ES-I3 (cell line): Measurements from ENCODE around the gene SRPRB.
A peak's percentile ranks its signal among the peaks of the same experiment; 100 is the strongest.

Experiments
- H3K36me3 ChIP-seq: 2 replicates; pipeline ENCODE4 v1.6.1; 2013; ENCODE audit warnings: mild to moderate bottlenecking, low read length, control low read depth, moderate library complexity; ENCODE audit not compliant: insufficient read depth
- H3K4me1 ChIP-seq: 2 replicates; pipeline ENCODE4 v1.6.1; 2013; ENCODE audit warnings: mild to moderate bottlenecking, control low read depth, low read length; ENCODE audit not compliant: insufficient read depth
- H3K9ac ChIP-seq: 2 replicates; pipeline ENCODE4 v1.6.1; 2013; ENCODE audit warnings: low read depth, mild to moderate bottlenecking, low read length, moderate library complexity
- H3K9me3 ChIP-seq: 2 replicates; pipeline ENCODE4 v1.6.1; 2013; ENCODE audit warnings: mild to moderate bottlenecking, low read length, moderate library complexity; ENCODE audit not compliant: control insufficient read depth, insufficient read depth

SRPRB gene

GRCh38 chr3:133797396-133798105, 8.1 kb upstream of the SRPRB start:
- Histone ChIP-seq H3K9ac (no peak overlapping the region), H3K4me1 (no peaks in the 10 kb centered on the region), H3K36me3 (no peaks in the 10 kb centered on the region), H3K9me3 (peaks cover 3% of the 10 kb centered on the region)

GRCh38 chr3:133799794-133800585, 5.6 kb upstream of the SRPRB start:
- no peaks in the 10 kb centered on the region for H3K4me1 ChIP-seq

GRCh38 chr3:133803469-133803868, 2.1 kb upstream of the SRPRB start:
- no peaks in the 10 kb centered on the region for H3K9me3 ChIP-seq
- H3K4me1 ChIP-seq = peaks cover 3% of the 10 kb centered on the region

More at GRCh38 chr3:133799794-133800585, 5.6 kb upstream of the SRPRB start:
- Histone ChIP-seq H3K9ac (no peak overlapping the region), H3K9me3 (peaks cover 3% of the 10 kb centered on the region), H3K36me3 (no peaks in the 10 kb centered on the region)

GRCh38 chr3:133804896-133805295, 719 bp upstream of the SRPRB start:
- Histone ChIP-seq H3K9ac (peak overlapping the region; percentile 85; the same call in 1 of the 2 replicates), H3K36me3 (no peaks in the 10 kb centered on the region; the same call in 1 of the 2 replicates), H3K9me3 (no peaks in the 10 kb centered on the region), H3K4me1 (peaks cover 3% of the 10 kb centered on the region)

More at GRCh38 chr3:133803469-133803868, 2.1 kb upstream of the SRPRB start:
- Histone ChIP-seq H3K36me3 (no peaks in the 10 kb centered on the region), H3K9ac (no peak overlapping the region)

GRCh38 chr3:133805384-133805701, 272 bp upstream of the SRPRB start:
- peak overlapping the region; percentile 85; the same call in 1 of the 2 replicates for H3K9ac ChIP-seq
- H3K4me1 ChIP-seq = peaks cover 3% of the 10 kb centered on the region
- H3K9me3 ChIP-seq = no peaks in the 10 kb centered on the region

GRCh38 chr3:133812872-133813271, 7.3 kb downstream of the SRPRB start:
- Histone ChIP-seq H3K9me3 (no peaks in the 10 kb centered on the region), H3K9ac (no peak overlapping the region), H3K36me3 (peaks cover 4% of the 10 kb centered on the region), H3K4me1 (no peaks in the 10 kb centered on the region)

More at GRCh38 chr3:133805384-133805701, 272 bp upstream of the SRPRB start:
- H3K36me3 ChIP-seq = no peaks in the 10 kb centered on the region; the same call in 1 of the 2 replicates

GRCh38 chr3:133815386-133815785, 9.8 kb downstream of the SRPRB start:
- H3K9me3 ChIP-seq = no peaks in the 10 kb centered on the region
- no peaks in the 10 kb centered on the region for H3K4me1 ChIP-seq
- no peak overlapping the region for H3K9ac ChIP-seq
- peaks cover 9% of the 10 kb centered on the region for H3K36me3 ChIP-seq

GRCh38 chr3:133820129-133820528, 14.5 kb downstream of the SRPRB start:
- H3K4me1 ChIP-seq = peaks cover 6% of the 10 kb centered on the region; the same call in 1 of the 2 replicates
- H3K9ac ChIP-seq = no peak overlapping the region
- no peaks in the 10 kb centered on the region for H3K9me3 ChIP-seq
- peaks cover 9% of the 10 kb centered on the region for H3K36me3 ChIP-seq

GRCh38 chr3:133820889-133821675, 15.5 kb downstream of the SRPRB start:
- Histone ChIP-seq H3K9me3 (no peaks in the 10 kb centered on the region), H3K36me3 (peaks cover 9% of the 10 kb centered on the region), H3K9ac (no peak overlapping the region), H3K4me1 (peaks cover 6% of the 10 kb centered on the region; the same call in 1 of the 2 replicates)

- Histone ChIP-seq H3K4me1 (peaks cover 6% of the 10 kb centered on the region; the same call in 1 of the 2 replicates), H3K9me3 (no peaks in the 10 kb centered on the region), H3K9ac (no peak overlapping the region), H3K36me3 (peaks cover 4% of the 10 kb centered on the region)
Measured at GRCh38 chr3:133821767-133822638, 16.4 kb downstream of the SRPRB start.

- no peaks in the 10 kb centered on the region for H3K36me3 ChIP-seq
- H3K4me1 ChIP-seq = peaks cover 6% of the 10 kb centered on the region; the same call in 1 of the 2 replicates
- H3K9ac ChIP-seq = no peak overlapping the region
- no peaks in the 10 kb centered on the region for H3K9me3 ChIP-seq
Measured at GRCh38 chr3:133824961-133825485, 19.4 kb downstream of the SRPRB start.

GRCh38 chr3:133825969-133826727, 20.5 kb downstream of the SRPRB start:
- Histone ChIP-seq H3K36me3 (no peaks in the 10 kb centered on the region), H3K9ac (no peak overlapping the region), H3K4me1 (peaks cover 6% of the 10 kb centered on the region; the same call in 1 of the 2 replicates), H3K9me3 (no peaks in the 10 kb centered on the region)

GRCh38 chr3:133827136-133827535, 21.5 kb downstream of the SRPRB start:
- Histone ChIP-seq H3K9me3 (no peaks in the 10 kb centered on the region), H3K36me3 (no peaks in the 10 kb centered on the region), H3K4me1 (no peaks in the 10 kb centered on the region), H3K9ac (no peak overlapping the region)
